Neural progenitor cell (in vitro differentiated cells): Measurements from ENCODE around the gene ATP6V1B1. TPM values are rescaled to one million over a fixed set of nuclear protein-coding genes. Genes with fewer than 3 reads are reported as not detected.

Experiments
- DNase-seq: peaks from one replicate; pipeline ENCODE4 v3.0.0-alpha.2; 2016; ENCODE audit warnings: low spot score
- H2AFZ ChIP-seq: fragments of 200-600 bp; sonication (generic); replicated peaks from 2 replicates; pipeline ENCODE4 v1.6.1; 2016; ENCODE audit warnings: antibody characterized with exemption
- H3F3A ChIP-seq: fragments of 200-600 bp; sonication (generic); 2 replicates; pipeline ENCODE4 v1.6.1; 2016; ENCODE audit warnings: antibody characterized with exemption, low read depth
- H3K27ac ChIP-seq: fragments of 200-600 bp; sonication (generic); 2 replicates; pipeline ENCODE4 v1.5.1; 2016; ENCODE audit warnings: mild to moderate bottlenecking
- H3K27me3 ChIP-seq: fragments of 200-600 bp; sonication (generic); 2 replicates; pipeline ENCODE4 v1.6.1; 2016; ENCODE audit warnings: mild to moderate bottlenecking, moderate library complexity
- H3K36me3 ChIP-seq: fragments of 200-600 bp; sonication (generic); 2 replicates; pipeline ENCODE4 v1.5.1; 2016
- H3K4me1 ChIP-seq: fragments of 200-600 bp; sonication (generic); 2 replicates; pipeline ENCODE4 v1.6.1; 2016; ENCODE audit warnings: mixed run types
- H3K4me2 ChIP-seq: fragments of 200-600 bp; sonication (generic); 2 replicates; pipeline ENCODE4 v1.6.1; 2016
- H3K4me3 ChIP-seq: fragments of 200-600 bp; sonication (generic); 2 replicates; pipeline ENCODE4 v1.5.1; 2016
- H3K79me2 ChIP-seq: fragments of 200-600 bp; sonication (generic); 2 replicates; pipeline ENCODE4 v1.6.1; 2016; ENCODE audit warnings: low read depth
- H3K9ac ChIP-seq: fragments of 200-600 bp; sonication (generic); 2 replicates; pipeline ENCODE4 v1.6.1; 2016
- H3K9me3 ChIP-seq: fragments of 200-600 bp; sonication (generic); 2 replicates; pipeline ENCODE4 v1.5.1; 2016; ENCODE audit warnings: low read depth
- H4K20me1 ChIP-seq: fragments of 200-600 bp; sonication (generic); 2 replicates; pipeline ENCODE4 v1.6.1; 2016; ENCODE audit warnings: low read depth
- H3K27ac Mint-ChIP-seq: 3 replicates; pipeline ENCODE4 v1.8.0; 2021; ENCODE audit warnings: mixed read lengths
- H3K27me3 Mint-ChIP-seq: 2 replicates; pipeline ENCODE4 v1.8.0; 2022; ENCODE audit warnings: low read depth, mild to moderate bottlenecking, inconsistent platforms, moderate library complexity, mixed read lengths; ENCODE audit not compliant: insufficient read depth
- H3K36me3 Mint-ChIP-seq: 3 replicates; pipeline ENCODE4 v1.8.0; 2021; ENCODE audit warnings: mixed read lengths
- H3K4me1 Mint-ChIP-seq: 3 replicates; pipeline ENCODE4 v1.8.0; 2021; ENCODE audit warnings: mixed read lengths
- H3K4me3 Mint-ChIP-seq: 3 replicates; pipeline ENCODE4 v1.8.0; 2021; ENCODE audit warnings: mild to moderate bottlenecking, moderate library complexity, mixed read lengths
- H3K9me3 Mint-ChIP-seq: 3 replicates; pipeline ENCODE4 v1.8.0; 2020; ENCODE audit warnings: mixed read lengths
- EZH2 ChIP-seq: fragments of 200-600 bp; sonication (generic); IDR thresholded peaks from 2 replicates; pipeline ENCODE4 v1.6.1; 2017; ENCODE audit warnings: antibody characterized with exemption, mild to moderate bottlenecking, moderate library complexity
- EZH2phosphoT487 ChIP-seq: fragments of 200-600 bp; sonication (generic); IDR thresholded peaks from 2 replicates; pipeline ENCODE4 v1.6.1; 2017; ENCODE audit warnings: antibody characterized with exemption
- total RNA-seq: library from RNA; depleted of rRNA; stranded (reverse); fragments of >200 nt; gene quantifications from 2 replicates; pipeline ENCODE4 v1.2.3, GENCODE V29; 2015; ENCODE audit warnings: low replicate concordance
- TF ChIP-seq, protein P1 (sequence below): fragments of 200-600 bp; sonication (generic); IDR thresholded peaks from 2 replicates; pipeline ENCODE4 v1.5.1; 2017; ENCODE audit warnings: antibody characterized with exemption, mild to moderate bottlenecking

Gene ATP6V1B1
- total RNA-seq, 1 donor from 2014 or later: 1.1 TPM

DNA sequence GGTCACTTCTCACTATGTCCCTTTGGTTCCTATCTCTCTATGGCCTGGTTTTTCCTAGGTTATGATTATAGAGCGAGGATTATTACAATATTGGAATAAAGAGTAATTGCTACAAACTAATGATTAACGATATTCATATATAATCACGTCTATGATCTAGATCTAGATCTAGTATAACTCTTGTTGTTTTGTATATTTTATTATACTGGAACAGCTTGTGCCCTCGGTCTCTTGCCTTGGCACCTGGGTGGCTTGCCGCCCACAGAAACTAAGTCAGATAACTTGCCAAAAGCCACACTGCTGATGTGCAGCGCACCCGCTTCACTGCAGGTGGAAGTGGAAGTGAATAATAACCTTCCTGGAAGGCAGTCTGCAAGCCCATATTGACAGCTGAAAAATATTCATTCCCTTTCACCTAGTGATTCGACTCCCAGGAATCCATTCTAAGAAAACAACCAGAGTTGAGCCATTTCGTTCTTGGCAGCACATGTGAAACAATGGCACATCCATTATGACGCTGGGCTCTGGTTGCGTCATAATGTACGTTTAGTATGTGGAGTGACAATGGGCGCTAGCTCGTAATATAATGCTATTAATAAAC, 42.0 kb downstream of the ATP6V1B1 start:
- no peak overlapping the region for H2AFZ ChIP-seq

DNA sequence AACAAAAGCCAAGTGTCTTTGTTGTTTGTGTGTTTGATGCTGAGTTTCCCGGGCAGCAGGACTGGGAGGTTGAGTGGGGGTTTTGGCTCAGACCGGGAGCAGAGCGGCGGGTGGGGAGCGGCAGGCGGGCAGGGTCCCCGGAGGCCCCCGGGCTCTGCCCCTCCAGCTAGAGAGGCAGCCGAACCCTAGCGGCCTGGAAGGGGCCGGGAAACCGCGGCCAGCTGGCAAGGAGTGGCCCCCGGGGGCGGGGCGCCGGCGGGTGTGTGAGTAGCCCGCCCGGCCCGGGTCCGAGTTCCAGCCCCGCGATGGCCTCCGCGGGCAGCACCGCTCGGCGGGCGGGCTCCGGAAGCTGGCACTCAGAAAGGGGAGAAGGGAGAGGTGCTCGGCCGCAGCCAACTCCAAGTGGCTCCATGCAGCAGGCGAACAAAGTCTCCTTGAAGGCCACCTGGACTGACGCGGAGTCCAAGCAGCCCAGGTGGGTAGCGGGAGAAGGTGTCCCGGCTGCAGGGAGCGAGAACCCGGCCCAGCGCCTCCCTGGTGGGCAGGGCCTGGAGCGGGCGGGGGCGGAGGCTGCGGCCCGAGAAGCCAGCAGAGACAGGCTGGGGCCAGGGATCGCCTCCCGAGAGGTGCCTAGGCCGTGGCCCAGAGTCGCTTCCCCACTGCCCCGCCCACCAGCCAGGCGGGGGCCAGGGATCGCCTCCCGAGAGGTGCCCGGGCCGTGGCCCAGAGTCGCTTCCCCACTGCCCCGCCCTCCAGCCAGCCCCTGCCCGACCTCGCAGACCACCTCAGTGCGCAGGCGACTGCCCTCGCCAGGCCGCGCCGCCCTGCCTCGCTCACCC, 42.9 kb downstream of the ATP6V1B1 start, which contains the start of gene ANKRD53:
ANKRD53 (plus strand) TSS at position 290 of the 839 bp plus-strand sequence; CDS start at position 306, 16 bp downstream.
- H3K36me3 ChIP-seq: no peaks in the 10 kb centered on the region
- Mint-ChIP-seq H3K4me3 (peak within 1 kb of the TSS; percentile 82), H3K4me1 (peaks cover 22% of the 10 kb centered on the region), H3K27ac (no peak within 1 kb of the TSS), H3K27me3 (no peaks in the 10 kb centered on the region), H3K9me3 (no peaks in the 10 kb centered on the region), H3K36me3 (no peaks in the 10 kb centered on the region)
- peak within 1 kb of the TSS; percentile 88 for H3K4me2 ChIP-seq
- H3K27ac ChIP-seq: no peak within 1 kb of the TSS
- H3F3A ChIP-seq: peaks cover 16% of the 10 kb centered on the region
- DNase-seq: peak; percentile 86
- H3K4me1 ChIP-seq: peaks cover 5% of the 10 kb centered on the region
- H2AFZ ChIP-seq: peak within 1 kb of the TSS; percentile 71
- no peaks in the 10 kb centered on the region for H3K79me2 ChIP-seq
- H4K20me1 ChIP-seq: peaks cover 10% of the 10 kb centered on the region
- H3K9ac ChIP-seq: no peak within 1 kb of the TSS
- TF ChIP-seq EZH2phosphoT487 (no peak), EZH2 (peak; percentile 31)
- TF ChIP-seq, protein P1, sequence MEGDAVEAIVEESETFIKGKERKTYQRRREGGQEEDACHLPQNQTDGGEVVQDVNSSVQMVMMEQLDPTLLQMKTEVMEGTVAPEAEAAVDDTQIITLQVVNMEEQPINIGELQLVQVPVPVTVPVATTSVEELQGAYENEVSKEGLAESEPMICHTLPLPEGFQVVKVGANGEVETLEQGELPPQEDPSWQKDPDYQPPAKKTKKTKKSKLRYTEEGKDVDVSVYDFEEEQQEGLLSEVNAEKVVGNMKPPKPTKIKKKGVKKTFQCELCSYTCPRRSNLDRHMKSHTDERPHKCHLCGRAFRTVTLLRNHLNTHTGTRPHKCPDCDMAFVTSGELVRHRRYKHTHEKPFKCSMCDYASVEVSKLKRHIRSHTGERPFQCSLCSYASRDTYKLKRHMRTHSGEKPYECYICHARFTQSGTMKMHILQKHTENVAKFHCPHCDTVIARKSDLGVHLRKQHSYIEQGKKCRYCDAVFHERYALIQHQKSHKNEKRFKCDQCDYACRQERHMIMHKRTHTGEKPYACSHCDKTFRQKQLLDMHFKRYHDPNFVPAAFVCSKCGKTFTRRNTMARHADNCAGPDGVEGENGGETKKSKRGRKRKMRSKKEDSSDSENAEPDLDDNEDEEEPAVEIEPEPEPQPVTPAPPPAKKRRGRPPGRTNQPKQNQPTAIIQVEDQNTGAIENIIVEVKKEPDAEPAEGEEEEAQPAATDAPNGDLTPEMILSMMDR: peak; percentile 3
- peaks cover 55% of the 10 kb centered on the region for H3K27me3 ChIP-seq
- peak within 1 kb of the TSS; percentile 55 for H3K4me3 ChIP-seq
- H3K9me3 ChIP-seq: no peaks in the 10 kb centered on the region

More for the DNA sequence above, 42.0 kb downstream of the ATP6V1B1 start:
- Mint-ChIP-seq H3K27me3 (no peaks in the 10 kb centered on the region), H3K4me1 (peaks cover 22% of the 10 kb centered on the region), H3K36me3 (no peaks in the 10 kb centered on the region), H3K27ac (no peak overlapping the region), H3K4me3 (peak overlapping the region; percentile 82), H3K9me3 (no peaks in the 10 kb centered on the region)
- TF ChIP-seq, protein P1: no peak
- TF ChIP-seq EZH2phosphoT487: no peak
- no peak for TF ChIP-seq EZH2
- H3K9ac ChIP-seq: no peak overlapping the region
- H4K20me1 ChIP-seq: peaks cover 8% of the 10 kb centered on the region
- H3K4me2 ChIP-seq: peak overlapping the region; percentile 88
- no peaks in the 10 kb centered on the region for H3K9me3 ChIP-seq
- peaks cover 5% of the 10 kb centered on the region for H3K4me1 ChIP-seq
- H3K36me3 ChIP-seq: no peaks in the 10 kb centered on the region
- H3K27ac ChIP-seq: no peak overlapping the region
- peak overlapping the region; percentile 55 for H3K4me3 ChIP-seq
- peaks cover 16% of the 10 kb centered on the region for H3F3A ChIP-seq
- no peaks in the 10 kb centered on the region for H3K79me2 ChIP-seq
- DNase-seq: no peak
- peaks cover 63% of the 10 kb centered on the region for H3K27me3 ChIP-seq

DNA sequence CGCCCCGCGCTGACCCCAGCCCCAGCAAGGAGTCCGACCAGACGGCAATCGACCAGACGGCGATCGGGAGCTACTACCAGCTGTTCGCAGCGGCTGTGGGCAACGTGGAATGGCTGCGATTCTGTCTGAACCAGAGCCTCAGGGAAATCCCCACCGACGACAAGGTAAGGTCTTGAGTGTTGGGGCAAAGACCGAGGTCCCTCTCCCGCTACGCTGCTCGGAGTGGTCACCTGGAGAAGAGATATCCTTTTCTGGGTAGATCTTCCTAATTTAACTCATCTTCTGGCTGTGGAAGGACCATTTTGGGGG, 43.4 kb downstream of the ATP6V1B1 start:
- peak overlapping the region; percentile 55 for H3K4me3 ChIP-seq
- no peaks in the 10 kb centered on the region for H3K79me2 ChIP-seq
- no peaks in the 10 kb centered on the region for H3K36me3 ChIP-seq
- no peak overlapping the region for H3K27ac ChIP-seq
- H3K4me2 ChIP-seq: peak overlapping the region; percentile 88
- H3K27me3 ChIP-seq: peaks cover 49% of the 10 kb centered on the region
- H3K9me3 ChIP-seq: no peaks in the 10 kb centered on the region
- TF ChIP-seq EZH2phosphoT487 (no peak), EZH2 (no peak)
- TF ChIP-seq, protein P1: no peak
- H3K4me1 ChIP-seq: peaks cover 5% of the 10 kb centered on the region
- H4K20me1 ChIP-seq: peaks cover 16% of the 10 kb centered on the region
- Mint-ChIP-seq H3K36me3 (no peaks in the 10 kb centered on the region), H3K27me3 (no peaks in the 10 kb centered on the region), H3K9me3 (no peaks in the 10 kb centered on the region), H3K4me3 (peak overlapping the region; percentile 67), H3K4me1 (peaks cover 22% of the 10 kb centered on the region), H3K27ac (no peak overlapping the region)
- peaks cover 16% of the 10 kb centered on the region for H3F3A ChIP-seq
- no peak for DNase-seq
- peak overlapping the region; percentile 71 for H2AFZ ChIP-seq
- H3K9ac ChIP-seq: no peak overlapping the region
